GM21825 (cell line): ENCODE measurements around the gene CFAP99.
"Not testable (repeated sequence)": the region's sequence is repeated elsewhere in the genome, so short reads cannot be mapped to it uniquely, and the experiment has no call there.

Source experiments
- ATAC-seq: cut with Tn5 transposase; IDR thresholded peaks from one replicate; pipeline ENCODE4 v1.9.1; 2021; ENCODE audit warnings: mild to moderate bottlenecking, moderate library complexity; ENCODE audit not compliant: unreplicated experiment

The CFAP99 gene

DNA sequence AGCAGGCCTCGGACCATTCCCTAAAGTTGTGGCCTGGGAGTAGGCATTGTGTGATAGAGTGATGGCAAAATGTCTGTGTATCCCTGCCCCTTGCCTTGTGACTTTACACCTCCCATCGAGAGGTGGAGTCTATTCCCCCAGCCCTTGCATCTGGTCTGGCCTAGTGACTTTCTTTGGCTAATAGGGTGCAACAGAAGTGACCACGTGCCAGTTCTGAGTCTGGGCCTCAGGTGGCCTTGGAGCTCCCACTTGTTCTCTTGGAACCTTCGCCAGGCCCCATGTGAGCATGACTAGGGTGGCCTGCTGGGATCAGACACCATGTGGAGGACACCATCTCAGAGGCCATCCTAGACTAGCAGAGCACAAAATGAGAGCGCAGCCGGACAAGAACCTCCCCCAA lies 46.3 kb downstream of the CFAP99 start:
- no peak for ATAC-seq

DNA sequence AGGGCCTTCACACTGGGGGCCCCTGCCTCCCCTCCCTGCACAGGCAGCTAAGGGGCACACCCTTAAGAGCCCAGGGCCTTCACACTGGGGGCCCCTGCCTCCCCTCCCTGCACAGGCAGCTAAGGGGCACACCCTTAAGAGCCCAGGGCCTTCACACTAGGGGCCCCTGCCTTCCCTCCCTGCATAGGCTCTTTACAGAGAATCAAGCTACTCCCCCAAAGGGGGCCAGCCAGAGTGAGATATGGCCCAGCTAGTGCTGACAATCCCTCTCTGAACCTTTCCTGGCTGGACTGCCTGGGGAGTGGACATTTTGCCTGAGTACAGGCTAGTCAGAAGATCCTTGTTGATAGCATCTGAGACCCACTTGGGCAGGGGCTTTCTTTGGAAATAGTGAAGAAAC lies 46.8 kb downstream of the CFAP99 start:
- ATAC-seq = not testable (repeated sequence)

DNA sequence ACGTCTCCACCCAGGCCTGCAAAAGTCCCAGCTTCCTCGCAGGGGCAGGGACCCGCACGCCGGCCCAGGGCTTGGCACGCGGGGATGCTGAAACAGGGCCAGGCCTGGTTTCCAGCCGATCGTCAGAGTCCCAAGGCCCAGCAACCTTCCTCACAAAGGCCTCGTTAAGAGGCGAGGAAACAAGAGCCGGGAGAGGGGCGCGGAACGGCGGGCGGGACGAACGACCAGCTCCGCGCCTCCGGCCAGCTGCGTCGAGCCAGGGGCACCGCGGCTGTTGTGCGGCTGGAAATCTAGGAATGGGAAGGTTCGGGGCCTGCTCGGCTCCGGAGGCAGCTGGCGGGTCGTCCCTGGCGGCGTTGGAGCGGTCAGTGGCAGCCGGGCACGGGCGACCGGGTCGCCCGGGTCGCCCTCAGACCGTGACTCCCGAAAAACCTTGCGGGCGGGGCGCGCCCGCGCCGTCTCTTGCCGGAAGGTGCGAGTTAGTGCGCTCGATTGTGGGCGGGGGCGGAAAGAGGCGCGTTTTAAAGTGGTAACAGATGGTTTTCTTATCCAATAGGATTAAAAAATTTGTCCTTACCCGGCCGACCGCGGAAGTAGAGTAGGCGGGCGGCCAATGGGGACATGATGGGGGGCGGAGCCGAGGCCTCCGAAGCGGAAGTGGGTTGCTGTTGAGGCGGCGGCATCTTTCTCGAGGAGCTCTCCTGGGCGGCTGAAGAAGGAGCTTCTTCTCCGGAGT lies 49.9 kb downstream of the CFAP99 start, which contains the start of gene RNF4:
Gene RNF4, plus strand, starts transcription at position 651 of the 736 bp plus-strand sequence. CDS start 21,388 bp downstream, outside the sequence.
- peak; percentile 70 for ATAC-seq

DNA sequence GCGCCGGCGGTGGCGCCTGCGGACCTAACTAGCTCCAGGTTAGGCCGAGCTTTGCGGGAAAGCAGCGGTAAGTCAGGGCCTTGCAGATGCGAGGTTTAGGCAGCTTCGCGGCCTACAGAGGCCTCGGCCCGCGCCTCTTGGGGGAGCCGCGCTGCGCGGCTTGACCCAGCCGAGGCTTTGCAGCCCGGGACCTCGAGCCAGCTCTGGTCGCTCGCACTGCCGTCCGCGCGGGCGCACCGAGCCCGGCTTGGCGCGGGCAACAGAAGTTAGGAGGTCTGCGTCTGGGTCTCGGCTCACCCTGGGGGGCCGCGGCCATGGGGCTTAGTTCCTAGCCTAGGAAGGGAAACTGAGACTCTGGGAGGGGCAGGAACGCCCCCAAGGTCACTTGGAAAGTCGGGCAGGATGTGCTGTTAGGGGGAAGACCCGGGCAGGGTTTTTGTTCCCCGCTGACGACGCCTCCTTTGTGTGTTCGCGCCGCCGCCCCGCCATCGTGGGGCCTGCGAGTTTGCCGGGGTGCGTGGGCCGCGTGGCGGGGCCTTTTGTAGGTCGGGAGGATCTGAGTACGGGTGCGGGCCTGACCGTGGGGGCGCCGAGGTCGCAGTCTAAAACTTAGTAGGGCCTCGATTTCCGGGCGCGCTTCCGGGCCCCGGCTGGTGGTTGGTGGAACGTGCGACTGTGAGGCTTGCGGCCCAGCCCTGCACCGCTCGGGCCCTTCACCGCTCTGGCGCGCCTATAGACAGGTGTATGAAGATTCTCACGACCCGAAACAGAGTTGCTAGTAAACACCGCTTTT lies 50.6 kb downstream of the CFAP99 start:
- ATAC-seq = peak; percentile 44

DNA sequence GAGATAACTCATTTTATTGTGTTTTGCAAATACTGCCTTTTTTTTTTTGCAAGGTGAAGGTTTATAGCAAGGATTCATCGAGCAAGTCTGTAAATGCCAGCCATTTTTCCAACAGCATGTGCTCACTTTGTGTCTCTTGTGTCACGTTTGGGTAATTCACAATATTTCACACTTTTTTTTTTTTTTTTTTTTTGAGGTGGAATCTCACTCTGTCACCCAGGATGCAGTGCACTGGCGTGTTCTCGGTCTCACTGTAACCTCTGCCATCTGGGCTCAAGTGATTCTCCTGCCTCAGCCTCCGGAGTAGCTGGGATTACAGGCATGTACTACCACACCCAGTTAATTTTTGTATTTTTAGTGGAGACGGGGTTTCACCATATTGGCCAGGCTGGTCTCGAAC lies 52.0 kb downstream of the CFAP99 start:
- ATAC-seq = no peak

DNA sequence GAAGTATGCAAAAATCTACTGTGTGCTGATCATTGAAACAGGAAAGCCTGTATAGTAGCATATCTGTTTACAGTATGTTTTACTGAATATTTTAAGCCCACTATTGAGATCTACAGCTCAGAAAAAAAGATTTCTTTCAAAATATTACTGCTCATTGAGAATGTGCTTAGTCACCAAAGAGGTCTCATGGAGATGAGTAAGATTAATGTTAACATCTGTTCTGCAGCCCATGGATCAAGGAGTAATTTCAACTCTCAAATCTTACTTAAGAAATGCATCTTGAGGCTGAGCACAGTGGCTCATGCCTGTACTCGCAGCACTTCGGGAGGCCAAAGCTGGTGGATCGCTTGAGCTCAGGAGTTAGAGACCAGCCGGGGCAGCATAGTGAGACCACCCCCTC lies 53.4 kb downstream of the CFAP99 start:
- no peak for ATAC-seq

DNA sequence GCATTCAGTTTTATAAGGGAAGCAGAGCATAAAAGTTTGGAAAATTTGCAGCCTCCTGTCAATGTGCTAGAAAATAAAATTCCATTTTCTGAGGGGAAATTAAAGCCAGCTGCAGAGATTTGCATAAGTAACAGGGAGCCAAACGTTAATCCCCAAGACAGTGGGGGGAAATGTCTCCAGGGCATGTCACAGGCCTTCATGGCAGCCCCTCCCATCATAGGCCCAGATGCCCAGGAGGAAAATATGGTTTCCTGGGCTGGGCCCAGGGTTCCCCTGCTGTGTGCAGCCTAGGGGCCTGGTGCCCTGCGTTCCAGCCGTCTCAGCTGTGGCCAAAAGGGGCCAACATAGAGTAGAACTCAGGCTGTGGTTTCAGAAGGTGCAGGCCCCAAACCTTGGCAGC lies 59.5 kb downstream of the CFAP99 start:
- no peak for ATAC-seq

DNA sequence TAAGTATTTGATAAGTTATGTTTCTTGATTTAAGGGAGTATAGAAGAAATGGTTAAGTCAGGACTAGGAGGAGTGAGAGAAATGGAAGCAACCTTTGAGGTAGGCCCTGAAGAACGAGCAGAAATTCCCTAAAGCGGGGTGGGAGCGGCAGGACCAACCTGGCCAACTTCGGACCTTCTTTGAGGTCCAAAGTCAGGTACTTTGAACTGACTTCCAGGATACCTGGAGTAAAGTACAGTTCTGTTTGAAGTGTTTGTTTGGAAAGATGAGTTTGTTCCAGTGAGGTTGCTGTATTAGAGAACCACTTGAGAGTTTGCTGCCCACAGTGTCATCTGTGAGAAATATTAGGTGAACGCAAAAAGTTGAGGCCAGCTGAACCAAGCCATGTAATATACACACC lies 61.9 kb downstream of the CFAP99 start:
- ATAC-seq = no peak

DNA sequence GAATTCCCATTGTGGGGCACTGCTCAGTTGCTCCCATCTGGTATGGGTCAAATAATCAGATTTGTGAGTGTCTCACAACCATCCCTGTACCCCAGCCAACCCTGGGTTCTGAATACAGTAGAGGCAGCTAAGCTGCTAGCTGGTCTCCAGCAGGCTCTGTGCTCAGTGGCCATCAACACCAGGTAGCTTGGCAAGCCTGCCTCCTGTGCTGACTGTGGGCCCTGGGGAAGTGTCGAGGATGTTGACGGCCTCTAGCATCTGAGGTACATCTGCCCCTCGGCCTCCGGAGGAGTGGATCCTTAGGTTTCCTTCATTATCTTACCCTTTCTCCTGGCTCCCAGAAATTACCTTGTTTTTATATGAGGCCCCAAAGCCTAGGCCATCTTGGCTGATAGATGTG lies 63.4 kb downstream of the CFAP99 start:
- ATAC-seq = no peak

DNA sequence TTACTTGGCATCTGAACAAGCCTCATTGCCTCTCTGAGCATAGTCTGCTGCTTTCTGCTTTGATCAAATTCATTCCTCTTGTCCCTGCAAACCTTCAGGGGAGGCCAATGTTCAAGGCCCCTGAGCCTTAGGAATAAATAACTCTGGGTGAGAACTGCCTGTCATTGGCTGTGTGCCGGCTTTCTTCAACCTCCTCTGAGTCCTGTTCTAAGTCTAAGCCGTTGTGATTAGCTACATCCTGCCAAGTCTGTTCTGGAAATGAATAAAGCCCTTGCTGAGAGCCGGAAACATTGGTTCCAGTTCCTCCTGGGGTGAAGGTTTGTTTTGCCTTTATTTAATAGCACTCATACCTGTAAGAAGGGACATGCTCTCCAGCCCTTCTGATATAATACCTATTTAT lies 63.9 kb downstream of the CFAP99 start:
- ATAC-seq = peak; percentile 44

DNA sequence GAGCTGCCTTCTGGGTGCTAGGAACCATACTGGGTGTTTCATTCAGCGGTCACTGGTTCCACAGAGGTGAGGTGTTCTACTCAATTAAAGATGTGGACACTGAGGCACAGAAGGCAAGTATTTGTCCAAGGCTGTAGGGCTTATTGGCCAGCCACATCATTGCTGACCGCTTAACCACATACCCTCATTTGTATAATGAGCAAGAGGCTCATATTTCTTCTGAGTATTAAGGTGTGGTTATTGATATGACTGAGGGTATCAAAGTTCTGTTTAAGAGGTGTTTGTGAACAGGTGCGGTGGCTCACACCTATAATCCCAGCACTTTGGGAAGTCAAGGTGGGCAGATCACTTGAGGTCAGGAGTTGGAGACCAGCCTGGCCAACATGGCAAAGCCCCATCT lies 64.5 kb downstream of the CFAP99 start:
- ATAC-seq = no peak

DNA sequence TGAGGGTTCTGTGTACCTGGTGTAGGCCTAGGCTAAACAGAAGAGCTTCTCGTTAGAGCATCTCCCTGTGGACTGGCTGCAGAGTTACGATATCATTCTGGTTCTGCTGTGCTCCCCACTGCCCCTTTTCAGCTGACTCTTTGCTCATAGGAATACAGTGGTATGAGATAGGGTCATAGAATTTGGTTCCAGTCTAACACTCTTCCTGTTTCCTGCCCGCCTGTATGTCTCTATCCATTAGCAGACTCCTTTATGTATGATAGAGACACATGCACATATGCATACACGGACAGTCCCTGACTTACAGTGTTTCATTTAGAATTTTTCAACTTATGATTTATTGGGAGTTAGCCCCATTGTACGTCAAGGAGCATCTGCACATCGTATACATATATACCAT lies 65.4 kb downstream of the CFAP99 start:
- ATAC-seq = no peak

DNA sequence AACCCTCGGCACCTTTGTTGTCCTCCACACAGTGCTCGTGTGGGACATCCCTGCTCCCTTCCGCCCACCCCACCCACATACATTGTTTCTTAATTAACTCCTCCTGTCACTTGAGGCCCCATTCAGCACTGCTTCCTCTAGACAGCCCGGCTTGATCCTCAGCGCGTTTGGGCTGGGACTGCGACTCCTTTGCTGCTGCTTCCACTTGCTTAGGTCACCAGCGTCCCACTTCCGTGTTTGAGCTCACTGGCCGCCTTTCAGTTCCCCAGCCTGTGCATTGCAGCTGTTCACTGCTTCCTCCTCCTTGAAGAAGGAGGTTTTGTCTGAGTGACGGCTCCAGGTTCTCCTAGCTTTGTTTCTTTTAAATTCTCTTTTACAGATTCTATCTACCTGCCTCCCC lies 66.2 kb downstream of the CFAP99 start:
- ATAC-seq = peak; percentile 73

DNA sequence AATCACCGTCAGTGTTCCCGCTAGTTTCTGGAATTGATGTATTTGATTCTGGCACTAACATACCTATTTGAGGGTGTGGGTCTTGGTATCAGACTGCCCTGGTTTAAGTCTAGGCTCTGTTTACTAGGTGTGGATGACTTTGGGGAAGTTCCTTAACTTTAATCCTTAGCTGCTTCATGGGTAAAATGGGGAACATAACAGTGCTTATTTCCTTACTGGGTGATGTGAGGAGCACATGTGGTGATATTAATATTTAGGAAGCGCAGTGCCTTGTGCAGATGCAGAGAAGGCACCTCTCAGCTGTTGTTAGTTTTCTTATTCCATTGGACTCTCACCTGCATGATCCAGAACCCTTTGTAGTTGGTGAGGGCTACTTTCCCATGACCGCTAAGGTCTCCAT lies 67.2 kb downstream of the CFAP99 start:
- no peak for ATAC-seq

DNA sequence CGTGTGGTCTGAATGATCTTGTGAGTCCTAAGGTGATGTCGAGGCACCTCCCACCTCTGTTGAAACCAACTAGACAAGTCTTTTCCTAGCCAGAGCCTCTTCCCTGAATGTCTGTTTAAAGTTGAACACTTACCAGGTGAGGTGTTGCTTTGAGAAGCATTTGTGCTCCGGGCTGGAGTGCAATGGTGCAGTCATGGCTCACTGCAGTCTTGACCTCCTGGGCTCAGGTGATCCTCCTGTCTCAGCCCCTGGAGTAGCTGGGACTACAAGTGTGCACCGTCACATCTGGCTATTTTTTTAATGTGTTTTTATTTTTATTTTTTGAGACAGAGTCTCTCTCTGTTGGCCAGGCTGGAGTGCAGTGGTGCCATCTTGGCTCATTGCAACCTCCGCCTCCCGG lies 68.2 kb downstream of the CFAP99 start:
- ATAC-seq = no peak

DNA sequence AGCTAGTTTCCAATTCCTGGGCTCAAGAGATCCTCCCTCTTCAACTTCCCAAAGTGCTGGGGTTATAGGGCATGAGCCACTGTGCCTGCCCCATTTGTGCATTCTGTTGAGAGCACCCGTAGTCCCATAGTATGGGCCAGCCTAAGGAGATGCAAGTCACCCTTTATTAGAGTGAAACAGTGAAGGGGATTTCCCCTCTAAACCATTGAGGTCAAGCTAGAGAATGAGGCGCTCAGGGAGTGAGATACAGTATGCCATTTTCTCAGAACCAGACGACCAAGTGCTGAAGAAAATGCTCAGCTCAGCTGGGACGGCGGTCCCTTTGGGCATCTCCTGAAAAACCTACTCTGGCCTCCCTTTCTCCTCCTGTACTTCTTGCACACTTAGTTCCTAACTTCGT lies 68.9 kb downstream of the CFAP99 start:
- peak; percentile 50 for ATAC-seq

DNA sequence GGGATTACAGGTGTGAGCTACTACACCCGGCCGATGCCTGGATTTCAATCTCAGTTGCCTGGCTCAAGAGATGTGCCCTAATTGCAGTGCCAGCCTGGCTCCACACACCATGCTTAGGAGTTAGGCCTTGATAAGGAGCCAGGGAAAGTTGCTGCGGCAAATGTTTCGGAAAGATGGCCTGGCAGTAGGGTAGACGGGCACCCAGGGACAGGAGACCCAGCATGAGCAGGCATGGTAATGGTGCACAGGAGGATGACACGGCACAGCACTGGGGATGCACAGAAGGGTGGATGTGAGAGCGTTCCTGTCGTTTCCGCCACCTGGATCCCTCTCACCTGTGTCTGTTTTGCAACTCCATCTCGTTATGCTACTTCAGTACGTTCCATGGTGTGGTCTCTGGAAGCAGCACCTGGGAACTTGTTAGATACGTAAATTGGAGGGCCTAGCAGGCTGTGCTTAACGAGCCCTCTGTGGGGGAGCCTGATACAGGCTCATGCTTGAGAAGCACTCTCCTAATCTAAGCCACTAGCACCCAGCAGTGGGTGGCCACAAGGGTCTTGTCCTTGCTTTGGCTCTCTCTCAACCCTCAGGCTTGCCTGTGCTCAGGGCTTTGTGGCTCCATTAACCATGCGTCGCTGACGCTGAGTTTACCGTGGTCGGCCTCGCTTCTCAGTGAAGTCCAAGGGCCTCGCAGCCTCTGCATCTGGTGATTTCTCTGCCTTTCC lies 70.5 kb downstream of the CFAP99 start:
- no peak for ATAC-seq

DNA sequence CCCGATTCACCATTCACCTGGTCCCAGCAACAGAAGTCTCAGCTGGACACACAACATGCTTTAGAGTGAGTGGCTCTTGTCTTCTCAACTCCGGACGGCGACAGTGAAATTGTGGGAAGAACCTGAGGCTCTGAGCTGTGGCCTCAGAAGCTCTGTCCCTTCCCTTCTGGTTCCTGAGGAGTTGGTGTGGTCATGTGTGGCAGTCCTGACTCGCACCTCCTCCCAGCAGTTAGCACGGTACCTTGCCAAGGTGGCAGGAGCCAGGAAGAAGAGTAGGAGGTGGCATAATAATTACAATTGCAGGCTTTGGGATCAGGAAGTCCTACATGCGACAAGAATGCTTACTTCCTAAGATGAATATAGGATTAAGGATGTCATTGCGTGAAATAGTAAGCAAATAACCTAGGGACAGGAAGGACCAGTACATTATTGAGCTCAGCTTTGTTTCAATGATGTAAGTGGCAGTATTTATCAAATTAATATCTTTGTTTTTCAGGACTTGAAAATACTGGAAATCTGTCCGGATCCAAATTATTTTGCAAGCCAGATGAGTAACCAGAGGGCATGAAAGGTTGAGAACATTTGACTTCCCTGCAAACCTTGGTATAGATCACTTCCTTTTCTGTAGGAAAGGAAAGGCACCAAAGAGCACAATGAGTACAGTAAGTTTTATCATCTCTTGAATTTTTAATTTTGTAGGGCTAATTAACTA lies 71.2 kb downstream of the CFAP99 start:
- no peak for ATAC-seq

DNA sequence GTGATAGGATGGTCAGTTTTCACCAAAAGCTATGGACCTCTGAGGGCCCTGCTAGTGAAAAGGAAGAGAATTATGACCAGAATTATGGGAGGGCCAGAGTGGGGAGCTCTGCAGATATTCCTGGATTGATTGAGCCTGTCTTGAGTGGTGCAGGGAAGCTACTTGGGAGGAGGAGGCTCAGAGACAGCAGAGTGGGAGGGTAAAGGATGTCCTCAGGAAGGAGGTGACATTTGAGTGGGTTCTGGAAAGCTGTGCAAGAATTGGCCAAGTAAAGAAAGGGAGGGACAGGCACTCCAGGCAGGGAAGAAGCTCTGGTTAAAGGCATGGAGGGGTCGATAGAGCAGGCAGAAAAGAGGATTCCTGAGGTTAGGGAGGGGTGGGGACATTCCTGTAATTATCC lies 74.2 kb downstream of the CFAP99 start:
- ATAC-seq = no peak

DNA sequence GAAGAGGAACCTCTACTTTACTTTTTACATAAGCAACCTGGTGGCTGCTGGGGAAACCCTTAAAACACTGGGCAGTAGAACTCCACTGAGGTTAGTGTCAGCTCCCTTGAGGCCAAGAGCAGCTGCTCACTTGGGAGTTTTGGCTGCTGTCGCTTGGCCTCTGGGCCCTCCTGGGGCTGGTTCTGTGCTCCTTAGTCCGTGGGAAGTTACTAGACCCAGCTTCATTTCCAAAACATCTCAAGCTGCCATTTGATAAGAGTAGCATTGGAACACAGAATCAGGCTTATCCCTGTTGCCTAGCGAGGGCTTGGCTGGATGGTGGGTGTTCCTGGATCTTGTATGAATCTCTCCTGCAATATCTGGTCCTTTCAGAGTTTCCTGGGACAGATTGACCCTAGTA lies 76.2 kb downstream of the CFAP99 start:
- ATAC-seq = no peak

DNA sequence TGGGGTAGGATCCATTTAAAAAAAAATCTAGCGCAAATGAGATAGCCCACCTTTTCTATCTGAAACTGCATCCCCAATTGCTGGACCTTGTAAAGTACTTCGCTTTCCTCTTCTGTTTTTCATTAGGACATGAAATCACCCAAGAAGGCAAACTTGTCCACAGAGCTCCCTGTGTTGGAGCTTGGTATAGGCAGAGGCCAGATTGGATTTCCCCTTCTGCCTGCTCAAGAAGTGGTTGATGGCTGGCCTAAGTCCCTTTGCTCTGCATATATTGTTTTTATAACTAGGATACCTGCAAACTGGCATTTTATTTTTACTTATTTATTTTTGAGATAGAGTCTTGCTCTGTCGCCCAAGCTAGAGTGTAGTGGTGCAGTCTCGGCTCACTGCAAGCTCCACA lies 78.6 kb downstream of the CFAP99 start:
- no peak for ATAC-seq
